ENCODE data around the gene GTF2F1. TPM values are rescaled to one million over a fixed set of nuclear protein-coding genes. Genes with fewer than 3 reads are reported as not detected.
A peak's percentile ranks its signal among the peaks of the same experiment; 100 is the strongest.

Gene GTF2F1
- total RNA-seq, 4 donors from 2014 or later, result 31.4 to 46.7 (median 39.4) TPM

- DNase-seq (ENCODE audit: low spot score in 2 of 2), result no peak
- H3K4me3 ChIP-seq, result no peak overlapping the region
- WGBS, result 62% methylated on average over 14 of the region's 14 CpGs
Observed at GRCh38 chr19:6340493-6341201, 52.3 kb downstream of the GTF2F1 start.

DNA sequence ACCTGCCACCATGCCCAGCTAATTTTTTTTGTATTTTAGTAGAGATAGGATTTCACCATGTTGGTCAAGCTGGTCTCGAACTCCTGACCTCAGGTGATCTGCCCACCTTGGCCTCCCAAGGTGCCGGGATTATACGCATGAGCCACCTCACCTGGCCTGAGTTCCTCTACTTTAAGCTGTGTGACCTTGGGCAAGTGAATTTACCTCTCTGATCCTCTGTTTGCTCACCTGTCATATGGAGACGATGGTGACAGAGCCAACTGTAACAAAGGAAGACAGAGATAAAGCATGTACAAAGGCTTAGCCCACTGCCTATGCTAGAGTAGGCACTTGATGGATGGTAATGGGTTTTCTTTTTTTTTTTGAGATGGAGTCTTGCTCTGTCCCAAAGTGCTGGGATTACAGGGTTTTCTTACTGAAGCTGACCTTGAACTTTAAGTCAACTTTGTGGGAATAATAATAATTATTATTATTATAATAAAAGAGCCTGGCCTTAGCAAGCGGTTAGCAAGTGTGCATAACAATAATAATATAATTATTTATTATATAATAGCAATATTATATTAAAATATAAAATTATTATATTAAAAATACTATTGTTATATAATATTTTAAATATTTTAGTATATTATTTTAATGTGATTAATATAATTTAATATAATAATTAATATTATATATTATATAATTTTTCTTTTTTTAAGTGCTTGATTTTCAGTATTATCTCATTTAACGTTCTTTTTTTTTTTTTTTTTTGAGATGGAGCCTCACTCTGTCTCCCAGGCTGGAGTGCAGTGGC, 58.3 kb downstream of the GTF2F1 start:
- Histone ChIP-seq H3K4me3 (no peak overlapping the region), H3K9me3 (no peaks in the 10 kb centered on the region), H3K36me3 (no peaks in the 10 kb centered on the region), H3K27ac (no peak overlapping the region), H3K4me1 (peaks cover 4% of the 10 kb centered on the region), H3K27me3 (no peaks in the 10 kb centered on the region)
- WGBS, result 89% methylated on average over 6 of the region's 6 CpGs
- DNase-seq (ENCODE audit: low spot score in 2 of 2), result no peak
- TF ChIP-seq EP300 (IDR thresholded peaks at IDR 0.05), result no peak
- TF ChIP-seq POLR2A (IDR thresholded peaks at IDR 0.05), result no peak
- TF ChIP-seq, protein P1, sequence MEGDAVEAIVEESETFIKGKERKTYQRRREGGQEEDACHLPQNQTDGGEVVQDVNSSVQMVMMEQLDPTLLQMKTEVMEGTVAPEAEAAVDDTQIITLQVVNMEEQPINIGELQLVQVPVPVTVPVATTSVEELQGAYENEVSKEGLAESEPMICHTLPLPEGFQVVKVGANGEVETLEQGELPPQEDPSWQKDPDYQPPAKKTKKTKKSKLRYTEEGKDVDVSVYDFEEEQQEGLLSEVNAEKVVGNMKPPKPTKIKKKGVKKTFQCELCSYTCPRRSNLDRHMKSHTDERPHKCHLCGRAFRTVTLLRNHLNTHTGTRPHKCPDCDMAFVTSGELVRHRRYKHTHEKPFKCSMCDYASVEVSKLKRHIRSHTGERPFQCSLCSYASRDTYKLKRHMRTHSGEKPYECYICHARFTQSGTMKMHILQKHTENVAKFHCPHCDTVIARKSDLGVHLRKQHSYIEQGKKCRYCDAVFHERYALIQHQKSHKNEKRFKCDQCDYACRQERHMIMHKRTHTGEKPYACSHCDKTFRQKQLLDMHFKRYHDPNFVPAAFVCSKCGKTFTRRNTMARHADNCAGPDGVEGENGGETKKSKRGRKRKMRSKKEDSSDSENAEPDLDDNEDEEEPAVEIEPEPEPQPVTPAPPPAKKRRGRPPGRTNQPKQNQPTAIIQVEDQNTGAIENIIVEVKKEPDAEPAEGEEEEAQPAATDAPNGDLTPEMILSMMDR (IDR thresholded peaks at IDR 0.05), result no peak
- TF ChIP-seq POLR2AphosphoS5 (IDR thresholded peaks at IDR 0.05), result no peak

More at GRCh38 chr19:6340493-6341201, 52.3 kb downstream of the GTF2F1 start:
- Histone ChIP-seq H3K36me3 (no peaks in the 10 kb centered on the region), H3K4me1 (no peaks in the 10 kb centered on the region), H3K27me3 (no peaks in the 10 kb centered on the region), H3K9me3 (no peaks in the 10 kb centered on the region), H3K27ac (no peak overlapping the region)
- no peak for TF ChIP-seq EP300 (IDR thresholded peaks at IDR 0.05)
- TF ChIP-seq, protein P1 (IDR thresholded peaks at IDR 0.05), result no peak
- TF ChIP-seq POLR2AphosphoS5 (IDR thresholded peaks at IDR 0.05), result no peak
- no peak for TF ChIP-seq POLR2A (IDR thresholded peaks at IDR 0.05)

- 51% methylated on average over 8 of the region's 17 CpGs for WGBS
Observed at GRCh38 chr19:6333439-6333838, 59.5 kb downstream of the GTF2F1 start, which contains the start of gene ACER1. TSS of gene ACER1 (minus strand) at chr19:6333612. CDS start at chr19:6333551, 61 bp downstream.

More at GRCh38 chr19:6333439-6333838, 59.5 kb downstream of the GTF2F1 start, which contains the start of gene ACER1:
- H3K4me1 ChIP-seq, result peaks cover 4% of the 10 kb centered on the region
- H3K4me3 ChIP-seq, result no peak within 1 kb of the TSS
- H3K27ac ChIP-seq, result peak within 1 kb of the TSS; percentile 35
- DNase-seq (ENCODE audit: low spot score in 2 of 2), result peak in 1 of 2 donors; percentile 62
- H3K36me3 ChIP-seq, result no peaks in the 10 kb centered on the region
- no peaks in the 10 kb centered on the region for H3K27me3 ChIP-seq
- no peaks in the 10 kb centered on the region for H3K9me3 ChIP-seq
- TF ChIP-seq POLR2A (IDR thresholded peaks at IDR 0.05) (no peak), POLR2AphosphoS5 (IDR thresholded peaks at IDR 0.05) (no peak), EP300 (IDR thresholded peaks at IDR 0.05) (no peak)
- TF ChIP-seq, protein P1 (IDR thresholded peaks at IDR 0.05), result no peak

Other genes starting within 250 kb of the GTF2F1 start
- 10 to 100 TPM; 16.0 to 29.0 (median 22.7) TPM for gene MLLT1, start 113.2 kb downstream of the GTF2F1 start, total RNA-seq
- 10 to 100 TPM; 22.2 to 81.4 (median 51.8) TPM for gene ACER1, start 59.6 kb downstream of the GTF2F1 start, total RNA-seq
- 10 to 100 TPM; 48.7 to 75.0 (median 72.0) TPM for gene CLPP, start 31.6 kb downstream of the GTF2F1 start, total RNA-seq
- gene ALKBH7, start 20.4 kb downstream of the GTF2F1 start, total RNA-seq, result 10 to 100 TPM; 34.1 to 74.4 (median 56.9) TPM
- gene PSPN, start 17.2 kb downstream of the GTF2F1 start, total RNA-seq, result 1 to 10 TPM in 3 of 4 donors, under 1 TPM in 1; 0.40 to 1.8 (median 1.4) TPM
- gene KHSRP, start 31.6 kb upstream of the GTF2F1 start, total RNA-seq, result 100 to 1,000 TPM; 127 to 160 (median 139) TPM
- not detected for gene SLC25A41, start 40.6 kb upstream of the GTF2F1 start, total RNA-seq
- 10 to 100 TPM; 39.5 to 76.3 (median 61.6) TPM for gene SLC25A23, start 66.6 kb upstream of the GTF2F1 start, total RNA-seq
- gene CRB3, start 71.1 kb upstream of the GTF2F1 start, total RNA-seq, result 100 to 1,000 TPM in 1 of 4 donors, 10 to 100 TPM in 3; 67.3 to 113 (median 76.1) TPM
- gene DENND1C, start 88.6 kb upstream of the GTF2F1 start, total RNA-seq, result 1 to 10 TPM in 3 of 4 donors, under 1 TPM in 1; 0.23 to 3.7 (median 1.5) TPM
- 10 to 100 TPM in 1 of 4 donors, 1 to 10 TPM in 3; 2.1 to 13.9 (median 3.4) TPM for gene TUBB4A, start 109.1 kb upstream of the GTF2F1 start, total RNA-seq
- 1 to 10 TPM; 1.0 to 2.9 (median 1.7) TPM for gene TNFSF9, start 137.9 kb upstream of the GTF2F1 start, total RNA-seq
- under 1 TPM in 1 of 4 donors, not detected in 3; 0.97 TPM for gene CD70, start 198.0 kb upstream of the GTF2F1 start, total RNA-seq

Measured in suprapubic skin (tissue), 4 donors.